Skin of body (tissue), 2 donors: Measurements from ENCODE around the gene SLC15A2. TPM values are rescaled to one million over a fixed set of nuclear protein-coding genes. Genes with fewer than 3 reads are reported as not detected.

Experiments used
- DNase-seq: peaks from one replicate; lab custom pipeline; 2025; lab: John Stamatoyannopoulos, UW
- total RNA-seq: library from RNA; depleted of rRNA; stranded (reverse); fragments of >200 nt; gene quantifications from one replicate; pipeline ENCODE4 v1.2.3, GENCODE V29; 2014

The SLC15A2 gene
- total RNA-seq, 1 donor from 2014 or later, result 7.7 TPM

GRCh38 chr3:121979734-121980449 is 85.7 kb downstream of the SLC15A2 start:
- no peak for DNase-seq

GRCh38 chr3:121980450-121980796 is 86.2 kb downstream of the SLC15A2 start:
- no peak for DNase-seq

GRCh38 chr3:121981473-121981872 is 87.3 kb downstream of the SLC15A2 start:
- no peak for DNase-seq

GRCh38 chr3:121985846-121986245 is 91.6 kb downstream of the SLC15A2 start:
- DNase-seq, result no peak

- DNase-seq, result no peak
Observed at GRCh38 chr3:121988146-121988545, 93.9 kb downstream of the SLC15A2 start.

- DNase-seq, result no peak
Observed at GRCh38 chr3:121989943-121990342, 95.7 kb downstream of the SLC15A2 start.

GRCh38 chr3:121992601-121993560 is 98.7 kb downstream of the SLC15A2 start:
- DNase-seq, result no peak

Other genes starting within 250 kb of the SLC15A2 start
- 9.1 TPM for gene HCLS1, start 233.5 kb upstream of the SLC15A2 start, total RNA-seq
- 51.3 TPM for gene GOLGB1, start 144.7 kb upstream of the SLC15A2 start, total RNA-seq
- gene IQCB1, start 59.3 kb upstream of the SLC15A2 start, total RNA-seq, result 26.3 TPM
- gene EAF2, start 59.2 kb upstream of the SLC15A2 start, total RNA-seq, result 10.0 TPM
- 0.49 TPM for gene ILDR1, start 127.8 kb downstream of the SLC15A2 start, total RNA-seq
- gene CD86, start 161.0 kb downstream of the SLC15A2 start, total RNA-seq, result 6.8 TPM